22Rv1 (cell line): ENCODE data around the gene FRMPD2.

Experiments used
- CTCF ChIP-seq: fragments of 450-650 bp; IDR thresholded peaks from 2 replicates; pipeline ENCODE4 v1.5.1; 2017; ENCODE audit warnings: mild to moderate bottlenecking
- ZFX ChIP-seq: fragments of 450-650 bp; IDR thresholded peaks from 2 replicates; pipeline ENCODE4 v1.6.1; 2017; ENCODE audit warnings: antibody characterized with exemption, borderline replicate concordance

GRCh38 chr10:48251152-48251524 lies 23.4 kb downstream of the FRMPD2 start:
- TF ChIP-seq CTCF (no peak), ZFX (no peak)
